HG03139 (cell line): Measurements from ENCODE around the gene RRM2.
"Not testable (repeated sequence)": the region's sequence is repeated elsewhere in the genome, so short reads cannot be mapped to it uniquely, and the experiment has no call there.

ENCODE experiments used
- ATAC-seq: cut with Tn5 transposase; IDR thresholded peaks from one replicate; pipeline ENCODE4 v1.9.1; 2021; ENCODE audit not compliant: unreplicated experiment

Gene RRM2

GRCh38 chr2:10132043-10132575 is 9.6 kb downstream of the RRM2 start:
- ATAC-seq: no peak

GRCh38 chr2:10132596-10132995 is 10.1 kb downstream of the RRM2 start:
- ATAC-seq: no peak

GRCh38 chr2:10132996-10133647 is 10.6 kb downstream of the RRM2 start:
- ATAC-seq: no peak

GRCh38 chr2:10135296-10136089 is 13.0 kb downstream of the RRM2 start:
- no peak for ATAC-seq

GRCh38 chr2:10136101-10136934 is 13.8 kb downstream of the RRM2 start:
- no peak for ATAC-seq

- ATAC-seq: no peak
These were observed 14.7 kb downstream of the RRM2 start for GRCh38 chr2:10137053-10137843.

GRCh38 chr2:10139536-10139935 is 17.0 kb downstream of the RRM2 start:
- no peak for ATAC-seq

GRCh38 chr2:10140841-10141610 is 18.5 kb downstream of the RRM2 start:
- no peak for ATAC-seq

- ATAC-seq: no peak
These were observed 19.4 kb downstream of the RRM2 start for GRCh38 chr2:10141736-10142639.

- ATAC-seq: no peak
These were observed 20.1 kb downstream of the RRM2 start for GRCh38 chr2:10142640-10142965.

- ATAC-seq: no peak
These were observed 22.4 kb downstream of the RRM2 start for GRCh38 chr2:10144771-10145518.

GRCh38 chr2:10145519-10146357 is 23.2 kb downstream of the RRM2 start:
- no peak for ATAC-seq

- no peak for ATAC-seq
These were observed 23.9 kb downstream of the RRM2 start for GRCh38 chr2:10146366-10147005.

GRCh38 chr2:10147050-10147660 is 24.6 kb downstream of the RRM2 start:
- ATAC-seq: not testable (repeated sequence)

- ATAC-seq: no peak
These were observed 25.7 kb downstream of the RRM2 start for GRCh38 chr2:10148268-10148667.

- ATAC-seq: no peak
These were observed 27.1 kb downstream of the RRM2 start for GRCh38 chr2:10149635-10150034.
